NCI-H526 (cell line): ENCODE measurements around the gene HSPA14.
A peak's percentile ranks its signal among the peaks of the same experiment; 100 is the strongest.
"Not testable (repeated sequence)": the region's sequence is repeated elsewhere in the genome, so short reads cannot be mapped to it uniquely, and the experiment has no call there.

ENCODE experiments used
- DNase-seq, 2 experiments: peaks; one replicate each; lab custom pipeline; 2025; lab: John Stamatoyannopoulos, UW

The HSPA14 gene

DNA sequence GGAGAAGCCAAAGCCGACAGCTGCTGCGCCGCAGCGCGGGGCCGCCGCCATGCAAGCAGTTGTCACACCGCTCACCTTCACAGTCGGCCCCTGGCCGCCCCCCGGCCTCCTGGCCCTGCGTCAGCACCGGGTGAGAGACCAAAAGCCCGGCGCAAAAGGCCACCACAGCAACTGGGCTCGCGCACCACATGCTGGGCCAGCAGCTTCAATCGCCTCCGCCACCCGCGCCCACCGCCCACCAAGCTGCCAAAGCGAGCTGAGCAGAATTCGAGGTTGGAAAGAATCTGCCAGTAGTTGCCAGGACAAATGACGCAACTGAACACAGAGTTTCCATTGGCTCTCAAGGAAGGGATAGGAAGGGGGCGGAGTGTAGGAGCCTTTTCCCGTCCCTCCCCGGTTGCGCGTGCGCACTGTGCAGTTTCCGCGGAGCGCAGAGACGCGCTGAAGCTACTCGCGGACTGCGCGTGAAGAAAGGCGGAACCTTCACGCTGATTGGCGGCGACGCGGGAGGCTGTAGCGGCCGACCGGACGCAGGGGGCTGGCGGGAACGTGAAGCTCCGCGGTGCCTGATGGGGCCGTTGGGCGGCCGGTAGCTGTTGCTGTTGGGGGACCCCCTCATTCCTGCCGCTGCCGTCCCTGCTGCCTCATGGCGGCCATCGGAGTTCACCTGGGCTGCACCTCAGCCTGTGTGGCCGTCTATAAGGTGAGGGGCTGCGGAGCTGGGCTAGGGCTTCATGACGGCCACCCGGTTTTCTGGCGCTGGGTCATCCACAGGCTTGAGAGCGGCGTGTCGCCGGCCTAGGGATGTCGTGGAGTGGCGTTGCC is at the start of gene HSPA14, which contains the start of the genes CDNF and MSANTD7:
Gene HSPA14, plus strand, starts transcription at position 550 of the 825 bp plus-strand sequence. Its CDS starts 97 bp downstream, at position 647.
Gene CDNF, minus strand, starts transcription at position 281 of the 825 bp plus-strand sequence. Its CDS starts 91 bp downstream, at position 190.
Gene MSANTD7, plus strand, starts transcription at position 550 of the 825 bp plus-strand sequence. CDS start 3,979 bp downstream, outside the sequence.
- peak; percentile 94 to 98 for DNase-seq

GRCh38 chr10:14798636-14799035 is 39.5 kb upstream of the HSPA14 start:
- no peak for DNase-seq

GRCh38 chr10:14800397-14800796 is 37.7 kb upstream of the HSPA14 start:
- no peak for DNase-seq

GRCh38 chr10:14801723-14802122 is 36.4 kb upstream of the HSPA14 start:
- no peak for DNase-seq

GRCh38 chr10:14803827-14804226 is 34.3 kb upstream of the HSPA14 start:
- no peak for DNase-seq

GRCh38 chr10:14806318-14806717 is 31.8 kb upstream of the HSPA14 start:
- no peak for DNase-seq

DNA sequence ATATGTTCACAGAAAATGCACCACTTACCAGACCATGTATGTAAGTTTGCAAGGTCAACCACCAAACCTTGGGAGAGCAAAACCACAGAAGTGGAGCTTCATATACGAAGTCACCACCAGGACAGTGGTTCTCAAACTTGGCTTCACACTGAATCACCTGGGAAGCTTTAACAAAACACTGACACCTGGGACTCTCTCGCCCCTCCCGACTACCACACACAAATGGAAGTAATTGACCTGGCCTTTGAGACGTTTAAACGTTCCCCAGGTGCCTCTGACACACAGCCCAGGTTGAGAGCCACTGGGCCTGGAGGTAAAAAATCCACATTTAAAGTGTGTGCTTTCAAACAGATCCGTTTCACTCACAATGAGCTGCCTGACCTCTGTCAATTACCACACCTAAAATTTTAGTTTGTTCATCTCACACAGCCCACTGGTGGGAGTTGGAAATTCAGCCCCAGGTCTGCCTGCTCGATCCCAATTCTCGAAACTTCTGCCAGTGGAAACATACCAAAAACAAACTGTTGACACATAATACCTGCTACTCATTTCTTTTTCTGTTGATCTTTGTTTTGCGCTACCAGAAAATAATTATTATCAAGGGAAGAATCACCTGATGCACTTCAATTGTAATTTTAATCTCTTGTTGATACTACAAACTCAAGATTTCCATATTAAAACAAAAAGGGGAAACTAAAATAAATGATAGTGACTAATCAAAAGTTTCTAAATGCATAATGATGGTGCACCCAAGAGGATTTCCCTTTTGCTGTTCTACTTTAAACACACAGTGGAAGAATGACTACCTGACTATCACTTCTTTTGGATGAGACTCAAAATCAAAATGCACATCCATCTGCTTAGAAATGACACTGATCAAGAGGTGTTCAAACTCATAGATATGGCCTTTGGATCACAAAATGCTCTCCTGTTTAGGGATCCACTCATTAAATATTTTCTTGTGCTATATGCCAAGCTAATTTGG is 26.8 kb upstream of the HSPA14 start:
- no peak for DNase-seq

DNA sequence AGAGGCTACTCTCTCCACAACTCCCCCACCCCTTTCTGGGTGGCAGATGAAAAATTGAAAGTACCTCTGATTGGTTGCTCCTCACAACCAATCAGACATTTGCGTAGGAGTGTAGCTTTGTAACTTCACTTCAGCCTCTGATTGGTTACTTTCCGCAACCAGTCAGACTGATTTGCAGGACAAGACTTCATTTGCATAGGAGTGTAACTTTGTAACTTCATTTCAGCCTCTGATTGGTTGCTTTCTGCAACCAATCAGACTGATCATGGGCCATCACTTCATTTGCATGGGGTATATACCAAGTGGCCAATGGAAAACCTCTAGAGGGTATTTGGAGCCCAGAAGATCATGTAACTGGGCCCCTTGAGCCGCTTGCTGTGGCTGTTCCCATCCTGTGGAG is 25.8 kb upstream of the HSPA14 start:
- DNase-seq, result no peak

DNA sequence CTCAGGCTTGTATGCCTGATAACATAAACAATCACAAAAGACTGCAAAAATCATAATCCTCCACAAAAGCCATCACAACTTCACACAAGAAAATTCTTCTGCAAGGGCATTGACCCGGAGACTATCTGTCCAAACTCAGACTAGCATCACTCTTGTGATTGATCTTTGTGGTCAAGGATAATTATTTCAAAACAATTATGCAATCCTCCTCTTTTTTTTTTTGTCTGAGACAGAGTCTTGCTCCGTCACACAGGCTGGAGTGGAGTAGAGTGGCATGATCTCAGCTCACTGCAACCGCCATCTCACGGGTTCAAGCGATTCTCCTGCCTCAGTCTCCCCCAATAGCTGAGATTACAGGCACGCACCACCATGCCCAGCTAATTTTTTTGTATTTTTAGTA is 22.4 kb upstream of the HSPA14 start:
- DNase-seq, result no peak

GRCh38 chr10:14816717-14817116 is 21.4 kb upstream of the HSPA14 start:
- DNase-seq, result not testable (repeated sequence)

DNA sequence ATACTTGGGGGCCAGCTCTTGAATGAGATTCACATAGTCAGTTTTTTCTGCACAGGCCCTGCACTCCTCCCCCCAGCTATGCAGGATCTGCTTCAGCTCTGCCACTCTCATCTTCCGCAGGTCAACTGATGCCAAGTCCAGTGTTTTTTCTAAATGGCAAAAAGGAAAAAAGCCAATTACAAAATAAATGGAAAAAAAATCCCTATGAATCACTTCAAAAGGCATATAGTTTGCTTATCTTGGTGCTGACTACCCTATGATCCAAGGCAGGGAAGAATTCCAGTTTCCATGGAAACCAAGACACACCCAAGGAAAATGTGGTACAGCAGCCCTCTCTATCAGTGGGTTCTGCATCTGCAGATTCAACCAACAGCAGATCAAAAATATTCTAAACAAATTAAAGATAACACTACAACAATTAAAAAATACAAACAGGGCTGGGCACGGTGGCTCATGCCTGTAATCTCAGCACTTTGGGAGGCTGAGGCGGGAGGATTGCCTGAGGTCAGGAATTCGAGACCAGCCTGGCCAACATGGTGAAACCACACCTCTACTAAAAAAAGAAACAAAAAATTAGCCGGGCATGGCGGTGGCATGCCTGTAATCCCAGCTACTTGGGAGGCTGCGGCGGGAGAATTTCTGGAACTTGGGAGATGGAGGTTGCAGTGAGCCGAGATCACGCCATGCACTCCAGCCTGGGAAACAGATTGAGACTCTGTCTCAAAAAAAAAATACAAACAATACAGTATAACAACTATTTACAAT is 17.9 kb upstream of the HSPA14 start:
- no peak for DNase-seq

- no peak for DNase-seq
Observed at GRCh38 chr10:14820775-14821154, 17.3 kb upstream of the HSPA14 start.

GRCh38 chr10:14821635-14822375 is 16.3 kb upstream of the HSPA14 start:
- DNase-seq, result no peak

DNA sequence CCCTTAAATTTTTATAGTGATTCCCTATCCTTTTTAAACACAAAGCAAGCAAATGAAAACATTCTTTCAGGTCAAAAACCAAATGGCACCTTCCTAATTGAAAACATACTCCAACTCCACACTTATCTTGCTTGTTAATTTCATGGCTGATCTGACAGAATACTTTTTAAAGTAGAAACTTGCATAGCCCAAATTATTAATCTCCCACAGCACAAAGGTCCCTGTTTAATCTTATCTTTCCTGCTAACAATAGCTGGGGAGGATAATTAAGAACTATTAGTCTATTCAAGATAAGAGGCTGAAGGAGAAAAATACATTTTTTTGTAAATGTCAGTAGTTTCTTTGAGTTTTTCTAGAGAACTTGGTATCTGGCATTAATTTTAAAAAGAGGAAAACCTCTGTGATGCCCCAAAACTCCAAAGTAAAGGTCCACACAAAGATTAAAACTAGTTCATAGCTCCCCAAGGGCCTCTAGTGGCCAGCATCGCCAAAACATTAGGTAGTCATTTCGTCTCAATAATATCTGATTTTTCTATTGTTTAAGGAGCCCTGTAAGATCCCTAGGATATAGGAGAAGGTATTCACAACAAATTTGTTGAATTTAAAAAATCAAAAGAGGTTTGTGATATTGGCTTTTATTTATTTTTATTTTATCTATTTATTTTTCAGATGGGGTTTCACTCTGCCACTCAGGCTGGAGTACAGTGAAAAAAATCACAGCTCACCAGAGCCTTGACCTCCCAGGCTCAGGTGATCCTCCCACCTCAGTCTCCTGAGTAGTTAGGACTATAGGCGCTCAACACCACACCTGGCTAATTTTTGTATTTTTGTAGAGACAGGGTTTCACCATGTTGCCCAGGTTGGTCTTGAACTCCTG is 15.0 kb upstream of the HSPA14 start:
- peak in 1 of 2 experiments; percentile 15 for DNase-seq

GRCh38 chr10:14823966-14824365 is 14.1 kb upstream of the HSPA14 start:
- no peak for DNase-seq

GRCh38 chr10:14826076-14826829 is 11.9 kb upstream of the HSPA14 start:
- DNase-seq, result no peak

DNA sequence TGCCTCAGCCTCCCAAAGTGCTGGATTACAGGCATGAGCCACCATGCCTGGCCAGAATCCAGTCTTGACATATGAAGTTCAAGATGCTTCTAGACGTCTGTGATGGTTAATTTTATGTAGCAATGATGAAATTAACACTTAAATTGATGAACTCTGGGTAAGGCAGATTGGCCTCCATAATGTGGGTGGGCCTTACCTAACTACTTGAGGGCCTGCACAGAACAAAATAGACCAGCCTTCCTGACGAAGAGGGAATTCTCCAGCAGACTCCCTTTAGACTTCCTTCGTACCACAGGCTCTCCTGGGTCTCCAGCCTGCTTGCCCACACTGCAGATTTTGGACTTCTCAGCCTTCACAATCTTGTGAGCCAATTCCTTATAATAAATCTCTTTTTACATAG is 5.0 kb upstream of the HSPA14 start:
- no peak for DNase-seq

DNA sequence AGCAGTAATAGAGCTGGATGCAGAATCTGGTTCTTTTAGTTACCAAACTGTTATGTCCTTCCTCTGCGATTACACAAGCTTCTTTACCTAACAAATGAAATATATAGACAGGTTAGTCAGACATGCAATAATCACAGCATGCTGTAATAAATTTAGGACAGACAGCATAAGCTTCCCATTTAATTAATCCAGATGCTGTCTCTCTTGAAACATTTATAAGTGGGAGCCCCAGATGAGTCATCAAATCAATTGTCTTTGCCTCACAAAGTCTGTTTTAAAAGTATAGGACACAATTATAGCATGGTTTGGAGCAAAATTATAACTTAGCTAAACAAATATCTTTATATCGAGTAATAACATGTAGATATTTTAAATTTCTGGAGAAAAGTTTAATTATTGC is 1.9 kb upstream of the HSPA14 start:
- DNase-seq, result no peak
